ENCODE measurements around the gene CCL20.

Gene CCL20

GRCh38 chr2:227813562-227814353, at the start of gene CCL20:
CCL20 (plus strand) TSS chr2:227813842; CDS start chr2:227813912, 70 bp downstream.
- Histone ChIP-seq H3K27ac (ENCODE audit: low read depth, low read length) (no peak within 1 kb of the TSS), H3K9ac (ENCODE audit: low read length) (no peak within 1 kb of the TSS), H3K27me3 (ENCODE audit: control insufficient read depth, insufficient read depth, low read length) (no peaks in the 10 kb centered on the region), H3K4me3 (ENCODE audit: low read length) (no peak within 1 kb of the TSS), H3K36me3 (ENCODE audit: control insufficient read depth, insufficient read depth, low read length) (no peaks in the 10 kb centered on the region), H3K4me1 (ENCODE audit: control insufficient read depth, insufficient read depth, low read length) (no peaks in the 10 kb centered on the region)

GRCh38 chr2:227765788-227766372, 47.8 kb upstream of the CCL20 start:
- H3K27me3 ChIP-seq (ENCODE audit: control insufficient read depth, insufficient read depth, low read length): no peaks in the 10 kb centered on the region
- no peaks in the 10 kb centered on the region for H3K4me1 ChIP-seq (ENCODE audit: control insufficient read depth, insufficient read depth, low read length)
- H3K4me3 ChIP-seq (ENCODE audit: low read length): no peak overlapping the region
- no peak overlapping the region for H3K9ac ChIP-seq (ENCODE audit: low read length)
- no peak overlapping the region for H3K27ac ChIP-seq (ENCODE audit: low read depth, low read length)
- no peaks in the 10 kb centered on the region for H3K36me3 ChIP-seq (ENCODE audit: control insufficient read depth, insufficient read depth, low read length)

GRCh38 chr2:227766373-227766883, 47.2 kb upstream of the CCL20 start:
- Histone ChIP-seq H3K36me3 (ENCODE audit: control insufficient read depth, insufficient read depth, low read length) (no peaks in the 10 kb centered on the region), H3K9ac (ENCODE audit: low read length) (no peak overlapping the region), H3K4me3 (ENCODE audit: low read length) (no peak overlapping the region), H3K4me1 (ENCODE audit: control insufficient read depth, insufficient read depth, low read length) (no peaks in the 10 kb centered on the region), H3K27ac (ENCODE audit: low read depth, low read length) (no peak overlapping the region), H3K27me3 (ENCODE audit: control insufficient read depth, insufficient read depth, low read length) (no peaks in the 10 kb centered on the region)

- H3K4me1 ChIP-seq (ENCODE audit: control insufficient read depth, insufficient read depth, low read length): no peaks in the 10 kb centered on the region
- H3K9ac ChIP-seq (ENCODE audit: low read length): no peak overlapping the region
- no peaks in the 10 kb centered on the region for H3K27me3 ChIP-seq (ENCODE audit: control insufficient read depth, insufficient read depth, low read length)
- H3K27ac ChIP-seq (ENCODE audit: low read depth, low read length): no peak overlapping the region
- no peak overlapping the region for H3K4me3 ChIP-seq (ENCODE audit: low read length)
- H3K36me3 ChIP-seq (ENCODE audit: control insufficient read depth, insufficient read depth, low read length): no peaks in the 10 kb centered on the region
Observed at GRCh38 chr2:227767830-227768229, 45.8 kb upstream of the CCL20 start.

- Histone ChIP-seq H3K27ac (ENCODE audit: low read depth, low read length) (no peak overlapping the region), H3K36me3 (ENCODE audit: control insufficient read depth, insufficient read depth, low read length) (no peaks in the 10 kb centered on the region), H3K4me3 (ENCODE audit: low read length) (no peak overlapping the region), H3K4me1 (ENCODE audit: control insufficient read depth, insufficient read depth, low read length) (no peaks in the 10 kb centered on the region), H3K9ac (ENCODE audit: low read length) (no peak overlapping the region), H3K27me3 (ENCODE audit: control insufficient read depth, insufficient read depth, low read length) (no peaks in the 10 kb centered on the region)
Observed at GRCh38 chr2:227772197-227772661, 41.4 kb upstream of the CCL20 start.

- Histone ChIP-seq H3K27ac (ENCODE audit: low read depth, low read length) (no peak overlapping the region), H3K27me3 (ENCODE audit: control insufficient read depth, insufficient read depth, low read length) (no peaks in the 10 kb centered on the region), H3K4me1 (ENCODE audit: control insufficient read depth, insufficient read depth, low read length) (no peaks in the 10 kb centered on the region), H3K4me3 (ENCODE audit: low read length) (no peak overlapping the region), H3K36me3 (ENCODE audit: control insufficient read depth, insufficient read depth, low read length) (no peaks in the 10 kb centered on the region), H3K9ac (ENCODE audit: low read length) (no peak overlapping the region)
Observed at GRCh38 chr2:227772932-227773331, 40.7 kb upstream of the CCL20 start.

- no peaks in the 10 kb centered on the region for H3K4me1 ChIP-seq (ENCODE audit: control insufficient read depth, insufficient read depth, low read length)
- no peak overlapping the region for H3K4me3 ChIP-seq (ENCODE audit: low read length)
- no peaks in the 10 kb centered on the region for H3K36me3 ChIP-seq (ENCODE audit: control insufficient read depth, insufficient read depth, low read length)
- H3K9ac ChIP-seq (ENCODE audit: low read length): no peak overlapping the region
- no peaks in the 10 kb centered on the region for H3K27me3 ChIP-seq (ENCODE audit: control insufficient read depth, insufficient read depth, low read length)
- H3K27ac ChIP-seq (ENCODE audit: low read depth, low read length): no peak overlapping the region
Observed at GRCh38 chr2:227774011-227774624, 39.5 kb upstream of the CCL20 start.

GRCh38 chr2:227774895-227775842, 38.5 kb upstream of the CCL20 start:
- Histone ChIP-seq H3K4me1 (ENCODE audit: control insufficient read depth, insufficient read depth, low read length) (no peaks in the 10 kb centered on the region), H3K27me3 (ENCODE audit: control insufficient read depth, insufficient read depth, low read length) (no peaks in the 10 kb centered on the region), H3K36me3 (ENCODE audit: control insufficient read depth, insufficient read depth, low read length) (no peaks in the 10 kb centered on the region), H3K9ac (ENCODE audit: low read length) (no peak overlapping the region), H3K4me3 (ENCODE audit: low read length) (no peak overlapping the region), H3K27ac (ENCODE audit: low read depth, low read length) (no peak overlapping the region)

GRCh38 chr2:227780981-227781615, 32.5 kb upstream of the CCL20 start:
- no peak overlapping the region for H3K9ac ChIP-seq (ENCODE audit: low read length)
- H3K36me3 ChIP-seq (ENCODE audit: control insufficient read depth, insufficient read depth, low read length): no peaks in the 10 kb centered on the region
- no peak overlapping the region for H3K27ac ChIP-seq (ENCODE audit: low read depth, low read length)
- no peaks in the 10 kb centered on the region for H3K4me1 ChIP-seq (ENCODE audit: control insufficient read depth, insufficient read depth, low read length)
- H3K4me3 ChIP-seq (ENCODE audit: low read length): no peak overlapping the region
- H3K27me3 ChIP-seq (ENCODE audit: control insufficient read depth, insufficient read depth, low read length): no peaks in the 10 kb centered on the region

GRCh38 chr2:227781841-227782240, 31.8 kb upstream of the CCL20 start:
- Histone ChIP-seq H3K27ac (ENCODE audit: low read depth, low read length) (no peak overlapping the region), H3K4me3 (ENCODE audit: low read length) (no peak overlapping the region), H3K27me3 (ENCODE audit: control insufficient read depth, insufficient read depth, low read length) (no peaks in the 10 kb centered on the region), H3K36me3 (ENCODE audit: control insufficient read depth, insufficient read depth, low read length) (no peaks in the 10 kb centered on the region), H3K9ac (ENCODE audit: low read length) (no peak overlapping the region), H3K4me1 (ENCODE audit: control insufficient read depth, insufficient read depth, low read length) (no peaks in the 10 kb centered on the region)

- no peak overlapping the region for H3K4me3 ChIP-seq (ENCODE audit: low read length)
- H3K27me3 ChIP-seq (ENCODE audit: control insufficient read depth, insufficient read depth, low read length): no peaks in the 10 kb centered on the region
- peak overlapping the region; percentile 3 for H3K27ac ChIP-seq (ENCODE audit: low read depth, low read length)
- H3K4me1 ChIP-seq (ENCODE audit: control insufficient read depth, insufficient read depth, low read length): no peaks in the 10 kb centered on the region
- H3K36me3 ChIP-seq (ENCODE audit: control insufficient read depth, insufficient read depth, low read length): no peaks in the 10 kb centered on the region
- no peak overlapping the region for H3K9ac ChIP-seq (ENCODE audit: low read length)
Observed at GRCh38 chr2:227782804-227783203, 30.8 kb upstream of the CCL20 start.
